NCI-H226 (cell line): ENCODE results near the gene LY6G5C.

Source experiments
- DNase-seq: peaks from one replicate; pipeline ENCODE4 v3.0.0-alpha.2; 2015

Gene LY6G5C

DNA sequence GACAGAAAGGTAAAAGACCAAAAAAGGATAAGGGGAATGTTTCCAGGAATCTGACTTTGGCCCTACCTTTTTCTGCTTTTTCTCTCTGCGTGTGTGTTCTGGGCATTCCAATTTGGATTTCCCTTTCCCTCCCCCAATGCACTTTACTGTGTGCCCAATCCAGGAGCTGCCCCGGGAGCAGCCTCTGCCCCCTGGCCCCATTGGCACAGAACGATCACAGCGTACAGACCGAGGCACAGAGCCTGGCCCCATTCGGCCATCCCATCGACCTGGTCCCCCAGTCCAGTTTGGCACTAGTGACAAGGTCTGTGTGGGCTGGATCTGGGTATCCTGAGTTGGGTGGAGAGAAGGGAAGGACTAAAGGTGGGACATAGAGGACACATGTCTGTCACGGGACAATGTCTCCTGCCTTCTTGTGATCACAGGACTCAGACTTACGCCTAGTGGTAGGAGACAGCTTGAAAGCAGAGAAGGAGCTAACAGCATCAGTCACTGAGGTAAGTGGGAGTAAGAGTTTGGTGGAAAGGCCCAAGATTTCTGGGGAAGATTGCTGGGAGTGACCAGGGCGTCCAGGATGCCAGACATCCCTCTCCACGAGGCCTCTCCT lies 45.8 kb downstream of the LY6G5C start:
- no peak for DNase-seq

DNA sequence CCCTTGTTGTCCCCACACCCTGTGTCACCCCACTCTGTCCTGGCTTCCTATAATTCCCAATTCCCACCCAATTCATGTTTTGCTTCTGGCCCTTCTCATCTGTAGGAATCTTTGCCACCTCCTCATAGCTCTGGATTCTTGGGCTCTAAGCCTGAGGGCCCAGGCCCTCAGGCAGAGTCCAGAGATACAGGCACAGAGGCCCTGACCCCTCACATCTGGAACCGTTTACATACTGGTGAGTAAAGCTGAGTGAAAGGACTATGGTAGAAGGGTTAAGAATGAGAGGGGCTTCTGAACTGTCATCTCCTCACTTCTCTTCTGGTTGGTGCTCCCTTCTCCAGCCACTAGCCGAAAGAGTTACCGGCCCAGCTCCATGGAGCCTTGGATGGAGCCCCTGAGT lies 46.7 kb downstream of the LY6G5C start:
- no peak for DNase-seq

DNA sequence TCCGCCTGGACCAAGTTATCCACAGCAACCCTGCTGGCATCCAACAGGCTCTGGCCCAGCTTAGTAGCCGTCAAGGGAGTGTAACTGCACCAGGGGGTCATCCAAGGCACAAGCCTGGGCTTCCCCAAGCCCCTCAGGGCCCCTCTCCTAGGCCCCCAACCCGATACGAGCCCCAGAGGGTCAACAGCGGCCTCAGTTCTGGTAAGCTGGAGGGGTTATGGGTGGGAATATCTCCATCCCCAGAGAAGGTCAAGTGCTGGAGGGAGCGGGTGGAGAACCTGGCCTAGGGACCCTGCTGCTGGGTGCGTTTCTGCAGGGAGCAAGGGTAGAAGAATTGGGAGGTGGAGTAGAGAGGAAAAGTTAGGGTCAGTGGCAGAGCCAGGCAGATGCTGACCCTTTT lies 47.4 kb downstream of the LY6G5C start:
- no peak for DNase-seq

DNA sequence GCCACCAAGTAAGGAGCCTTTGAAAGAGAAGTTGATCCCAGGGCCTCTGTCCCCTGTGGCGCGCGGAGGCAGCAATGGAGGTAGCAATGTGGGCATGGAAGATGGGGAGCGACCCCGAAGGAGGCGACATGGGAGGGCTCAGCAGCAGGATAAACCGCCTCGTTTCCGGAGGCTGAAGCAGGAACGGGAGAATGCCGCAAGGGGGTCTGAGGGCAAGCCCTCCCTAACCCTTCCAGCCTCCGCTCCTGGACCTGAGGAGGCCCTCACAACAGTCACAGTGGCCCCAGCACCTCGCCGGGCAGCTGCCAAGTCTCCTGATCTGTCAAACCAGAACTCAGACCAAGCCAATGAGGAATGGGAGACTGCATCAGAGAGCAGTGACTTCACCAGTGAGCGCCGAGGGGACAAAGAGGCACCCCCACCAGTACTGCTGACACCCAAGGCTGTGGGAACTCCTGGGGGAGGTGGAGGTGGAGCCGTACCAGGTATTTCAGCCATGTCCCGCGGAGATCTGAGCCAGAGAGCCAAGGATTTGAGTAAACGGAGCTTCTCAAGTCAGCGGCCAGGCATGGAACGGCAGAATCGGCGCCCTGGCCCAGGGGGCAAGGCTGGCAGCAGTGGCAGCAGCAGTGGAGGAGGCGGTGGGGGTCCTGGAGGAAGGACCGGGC lies 48.5 kb downstream of the LY6G5C start:
- DNase-seq = no peak

DNA sequence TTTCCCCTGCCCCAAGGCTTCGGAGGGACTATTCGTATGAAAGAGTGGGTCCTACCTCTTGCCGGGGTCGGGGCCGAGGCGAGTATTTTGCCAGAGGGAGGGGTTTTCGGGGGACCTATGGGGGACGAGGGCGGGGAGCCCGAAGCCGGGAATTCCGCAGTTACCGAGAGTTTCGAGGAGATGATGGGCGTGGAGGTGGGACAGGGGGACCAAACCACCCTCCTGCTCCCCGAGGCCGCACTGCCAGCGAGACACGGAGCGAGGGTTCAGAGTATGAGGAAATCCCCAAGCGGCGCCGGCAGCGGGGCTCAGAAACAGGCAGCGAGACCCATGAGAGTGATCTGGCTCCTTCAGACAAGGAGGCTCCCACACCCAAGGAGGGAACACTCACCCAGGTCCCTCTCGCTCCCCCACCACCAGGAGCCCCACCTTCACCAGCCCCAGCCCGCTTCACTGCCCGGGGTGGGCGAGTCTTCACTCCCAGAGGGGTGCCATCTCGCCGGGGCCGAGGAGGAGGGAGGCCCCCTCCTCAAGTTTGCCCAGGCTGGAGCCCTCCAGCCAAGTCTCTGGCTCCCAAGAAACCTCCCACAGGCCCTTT lies 49.1 kb downstream of the LY6G5C start:
- no peak for DNase-seq

DNA sequence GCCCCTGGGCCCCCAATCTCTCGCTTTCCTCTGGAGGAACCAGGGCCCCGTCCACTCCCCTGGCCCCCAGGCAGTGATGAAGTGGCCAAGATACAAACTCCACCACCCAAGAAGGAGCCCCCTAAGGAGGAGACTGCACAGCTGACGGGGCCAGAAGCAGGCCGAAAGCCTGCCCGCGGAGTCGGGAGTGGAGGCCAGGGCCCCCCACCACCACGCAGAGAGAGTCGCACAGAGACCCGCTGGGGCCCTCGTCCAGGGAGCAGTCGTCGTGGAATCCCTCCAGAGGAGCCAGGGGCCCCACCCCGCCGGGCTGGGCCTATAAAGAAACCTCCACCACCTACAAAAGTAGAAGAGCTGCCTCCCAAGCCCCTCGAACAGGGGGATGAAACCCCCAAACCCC lies 49.7 kb downstream of the LY6G5C start:
- no peak for DNase-seq

DNA sequence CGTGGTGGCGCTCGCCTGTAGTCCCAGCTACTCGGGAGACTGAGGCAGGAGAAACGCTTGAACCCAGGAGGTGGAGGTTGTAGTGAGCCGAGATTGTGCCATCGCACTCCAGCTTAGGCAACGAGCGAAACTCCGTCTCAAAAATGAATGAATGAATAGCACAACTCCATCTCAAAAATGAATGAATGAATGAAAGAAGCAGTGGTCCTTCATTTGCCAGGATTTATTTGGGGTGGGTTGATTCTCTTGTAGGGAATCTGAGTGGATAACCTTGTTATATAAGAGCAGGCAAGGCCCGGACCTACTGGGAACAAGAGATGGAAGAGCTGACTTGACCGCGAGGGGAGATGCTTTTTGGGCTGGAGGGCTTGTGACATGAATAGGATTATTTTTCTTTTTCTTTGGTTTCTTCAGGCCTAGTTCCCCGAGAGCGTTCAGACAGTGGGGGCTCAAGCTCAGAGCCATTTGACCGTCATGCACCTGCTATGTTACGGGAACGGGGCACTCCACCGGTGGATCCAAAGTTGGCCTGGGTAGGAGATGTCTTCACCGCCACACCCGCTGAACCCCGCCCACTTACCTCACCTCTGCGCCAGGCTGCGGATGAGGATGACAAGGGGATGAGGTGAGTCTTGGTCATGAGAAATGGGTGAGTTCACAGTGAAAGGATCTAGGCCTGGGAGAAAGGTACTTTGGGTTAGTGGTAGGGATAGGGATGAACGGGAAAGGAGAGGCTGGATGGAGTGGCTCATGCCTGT lies 50.5 kb downstream of the LY6G5C start:
- no peak for DNase-seq

DNA sequence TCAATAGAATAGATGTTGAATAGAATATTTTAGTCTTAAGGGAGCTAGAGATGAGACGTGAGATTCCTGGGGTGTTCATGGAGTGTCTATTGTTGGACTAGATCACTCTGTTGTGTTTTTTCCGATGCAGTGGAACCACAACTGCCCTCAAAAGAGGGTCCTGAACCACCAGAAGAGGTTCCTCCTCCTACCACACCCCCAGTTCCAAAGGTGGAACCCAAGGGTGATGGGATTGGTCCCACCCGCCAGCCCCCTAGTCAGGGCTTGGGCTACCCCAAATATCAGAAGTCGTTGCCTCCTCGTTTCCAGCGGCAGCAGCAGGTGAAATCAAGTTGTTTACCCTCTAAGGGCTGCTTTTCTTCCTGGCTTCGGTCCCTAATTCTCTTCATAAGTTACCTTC lies 51.9 kb downstream of the LY6G5C start:
- DNase-seq = no peak

DNA sequence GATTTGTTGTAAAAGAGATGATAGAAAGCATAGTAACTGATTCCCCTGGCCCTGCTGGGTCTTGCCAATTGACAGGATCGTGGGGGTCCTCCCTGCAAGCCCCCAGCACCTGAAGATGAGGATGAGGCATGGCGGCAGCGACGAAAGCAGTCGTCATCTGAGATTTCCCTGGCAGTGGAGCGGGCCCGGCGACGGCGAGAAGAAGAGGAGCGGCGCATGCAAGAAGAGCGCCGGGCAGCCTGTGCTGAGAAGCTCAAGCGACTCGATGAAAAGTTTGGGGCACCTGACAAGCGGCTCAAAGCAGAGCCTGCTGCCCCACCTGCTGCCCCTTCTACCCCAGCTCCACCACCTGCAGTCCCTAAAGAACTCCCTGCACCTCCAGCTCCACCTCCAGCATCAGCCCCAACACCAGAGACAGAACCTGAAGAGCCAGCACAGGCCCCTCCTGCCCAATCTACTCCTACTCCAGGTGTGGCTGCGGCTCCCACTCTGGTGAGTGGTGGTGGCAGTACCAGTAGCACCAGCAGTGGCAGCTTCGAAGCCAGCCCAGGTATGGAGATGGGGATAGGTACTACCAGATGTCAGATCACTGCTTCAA lies 53.1 kb downstream of the LY6G5C start:
- no peak for DNase-seq

DNA sequence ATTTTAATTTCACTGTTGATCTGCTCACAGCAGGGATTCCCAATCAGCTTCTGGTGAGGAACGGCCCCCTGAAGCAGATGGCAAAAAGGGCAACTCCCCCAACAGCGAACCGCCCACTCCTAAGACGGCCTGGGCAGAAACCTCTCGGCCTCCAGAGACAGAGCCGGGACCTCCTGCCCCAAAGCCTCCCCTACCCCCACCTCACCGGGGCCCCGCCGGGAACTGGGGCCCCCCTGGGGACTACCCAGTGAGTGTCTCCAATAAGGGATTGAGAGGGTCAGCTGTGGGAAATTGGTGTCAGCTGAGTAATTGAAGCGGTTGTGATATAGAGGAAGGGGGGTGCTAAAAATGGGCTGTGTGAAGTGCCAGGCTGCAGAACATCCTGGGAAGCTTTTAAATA lies 53.9 kb downstream of the LY6G5C start:
- no peak for DNase-seq
